Activated CD4-positive, alpha-beta T cell treated with anti-CD3 and anti-CD28 coated beads, Interleukin-2, amount 50 U/mL, for 16 hours (primary cell): ENCODE measurements around the gene WDR75.
"Not testable (repeated sequence)": the region's sequence is repeated elsewhere in the genome, so short reads cannot be mapped to it uniquely, and the experiment has no call there.

Experiments used
- DNase-seq: peaks from one replicate; pipeline ENCODE4 v3.0.0-alpha.2; 2020

Gene WDR75

GRCh38 chr2:189442468-189442867 lies 1.2 kb downstream of the WDR75 start:
- no peak for DNase-seq

- peak; percentile 61 for DNase-seq
Measured at GRCh38 chr2:189444322-189444721, 3.0 kb downstream of the WDR75 start.

- DNase-seq = no peak
Measured at GRCh38 chr2:189446780-189447179, 5.5 kb downstream of the WDR75 start.

- no peak for DNase-seq
Measured at GRCh38 chr2:189454009-189454408, 12.7 kb downstream of the WDR75 start.

- no peak for DNase-seq
Measured at GRCh38 chr2:189465076-189465475, 23.8 kb downstream of the WDR75 start.

GRCh38 chr2:189465478-189465877 lies 24.2 kb downstream of the WDR75 start:
- no peak for DNase-seq

GRCh38 chr2:189466046-189466445 lies 24.8 kb downstream of the WDR75 start:
- no peak for DNase-seq

GRCh38 chr2:189466656-189467055 lies 25.4 kb downstream of the WDR75 start:
- no peak for DNase-seq

- no peak for DNase-seq
Measured at GRCh38 chr2:189467160-189467559, 25.9 kb downstream of the WDR75 start.

GRCh38 chr2:189467593-189467992 lies 26.3 kb downstream of the WDR75 start:
- no peak for DNase-seq

GRCh38 chr2:189474526-189474925 lies 33.3 kb downstream of the WDR75 start:
- DNase-seq = no peak

GRCh38 chr2:189477756-189478155 lies 36.5 kb downstream of the WDR75 start:
- DNase-seq = no peak

- DNase-seq = not testable (repeated sequence)
Measured at GRCh38 chr2:189478289-189478688, 37.0 kb downstream of the WDR75 start.

- no peak for DNase-seq
Measured at GRCh38 chr2:189481071-189481470, 39.8 kb downstream of the WDR75 start.

- no peak for DNase-seq
Measured at GRCh38 chr2:189483571-189483970, 42.3 kb downstream of the WDR75 start.

GRCh38 chr2:189483980-189484740 lies 42.9 kb downstream of the WDR75 start:
- no peak for DNase-seq

GRCh38 chr2:189485146-189485545 lies 43.9 kb downstream of the WDR75 start:
- DNase-seq = no peak

- DNase-seq = no peak
Measured at GRCh38 chr2:189486237-189486770, 45.0 kb downstream of the WDR75 start.

GRCh38 chr2:189487283-189488007 lies 46.2 kb downstream of the WDR75 start:
- DNase-seq = no peak

GRCh38 chr2:189488008-189488310 lies 46.7 kb downstream of the WDR75 start:
- no peak for DNase-seq

GRCh38 chr2:189492451-189492850 lies 51.2 kb downstream of the WDR75 start:
- DNase-seq = no peak

GRCh38 chr2:189498205-189498604 lies 56.9 kb downstream of the WDR75 start:
- DNase-seq = no peak

- no peak for DNase-seq
Measured at GRCh38 chr2:189499137-189499536, 57.9 kb downstream of the WDR75 start.

GRCh38 chr2:189500456-189501160 lies 59.3 kb downstream of the WDR75 start:
- no peak for DNase-seq
